OCI-LY3 (cell line): ENCODE results near the gene CRTC1.

ENCODE experiments used
- EZH2phosphoT487 ChIP-seq: fragments of 200-600 bp; shearing (Covaris generic); IDR thresholded peaks from 2 replicates; pipeline ENCODE4 v1.6.1; 2018; ENCODE audit warnings: antibody characterized with exemption, mixed run types, low read depth
- TF ChIP-seq, protein P1 (sequence below): fragments of 200-600, 300-600 bp; sonication (generic); IDR thresholded peaks from 2 replicates; pipeline ENCODE4 v1.5.1; 2014; ENCODE audit warnings: antibody characterized with exemption, low read length, low read depth

DNA sequence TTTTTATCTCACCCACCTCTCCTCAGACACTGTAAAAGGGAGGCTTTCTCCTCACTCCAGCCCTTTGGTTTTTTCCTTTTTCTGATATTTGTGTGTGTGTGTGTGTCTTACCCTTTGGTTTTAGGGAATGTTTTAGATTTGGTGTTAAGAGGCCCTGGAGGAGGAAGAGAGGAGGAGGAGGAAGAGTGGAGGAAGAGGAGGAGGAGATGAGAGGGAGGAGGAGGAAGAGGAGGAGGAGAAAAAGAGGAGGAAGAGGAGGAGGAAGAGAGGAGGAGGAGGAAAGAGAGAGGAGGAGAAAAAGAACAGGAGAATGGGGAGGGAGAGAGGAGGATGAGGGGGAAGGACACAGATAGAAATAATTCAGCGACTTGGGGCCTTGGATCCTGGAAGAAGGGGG lies 36.1 kb upstream of the CRTC1 start:
- TF ChIP-seq, protein P1, sequence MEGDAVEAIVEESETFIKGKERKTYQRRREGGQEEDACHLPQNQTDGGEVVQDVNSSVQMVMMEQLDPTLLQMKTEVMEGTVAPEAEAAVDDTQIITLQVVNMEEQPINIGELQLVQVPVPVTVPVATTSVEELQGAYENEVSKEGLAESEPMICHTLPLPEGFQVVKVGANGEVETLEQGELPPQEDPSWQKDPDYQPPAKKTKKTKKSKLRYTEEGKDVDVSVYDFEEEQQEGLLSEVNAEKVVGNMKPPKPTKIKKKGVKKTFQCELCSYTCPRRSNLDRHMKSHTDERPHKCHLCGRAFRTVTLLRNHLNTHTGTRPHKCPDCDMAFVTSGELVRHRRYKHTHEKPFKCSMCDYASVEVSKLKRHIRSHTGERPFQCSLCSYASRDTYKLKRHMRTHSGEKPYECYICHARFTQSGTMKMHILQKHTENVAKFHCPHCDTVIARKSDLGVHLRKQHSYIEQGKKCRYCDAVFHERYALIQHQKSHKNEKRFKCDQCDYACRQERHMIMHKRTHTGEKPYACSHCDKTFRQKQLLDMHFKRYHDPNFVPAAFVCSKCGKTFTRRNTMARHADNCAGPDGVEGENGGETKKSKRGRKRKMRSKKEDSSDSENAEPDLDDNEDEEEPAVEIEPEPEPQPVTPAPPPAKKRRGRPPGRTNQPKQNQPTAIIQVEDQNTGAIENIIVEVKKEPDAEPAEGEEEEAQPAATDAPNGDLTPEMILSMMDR = no peak
- no peak for TF ChIP-seq EZH2phosphoT487
